GM06990 (cell line): ENCODE results near the gene RNF215.

Source experiments
- DNase-seq: peaks from one replicate; pipeline ENCODE4 v3.0.0-alpha.2; 2011; ENCODE audit not compliant: insufficient read length; ENCODE audit errors: extremely low read depth
- H3K27me3 ChIP-seq: replicated peaks from 2 replicates; pipeline ENCODE4 v1.6.0; 2011; ENCODE audit warnings: low read length; ENCODE audit not compliant: control insufficient read depth, insufficient read depth
- H3K36me3 ChIP-seq: 2 replicates; pipeline ENCODE4 v1.5.1; 2011; ENCODE audit warnings: low read length; ENCODE audit not compliant: control insufficient read depth, insufficient read depth
- H3K4me3 ChIP-seq: replicated peaks from 2 replicates; pipeline ENCODE4 v1.5.1; 2011; ENCODE audit warnings: low read depth, mild to moderate bottlenecking, control low read depth, low read length
- CTCF ChIP-seq: IDR thresholded peaks from 2 replicates; pipeline ENCODE4 v1.5.1; 2011; ENCODE audit warnings: low read length, control low read depth, mild to moderate bottlenecking, inconsistent platforms; ENCODE audit not compliant: insufficient read depth, poor library complexity, severe bottlenecking

The RNF215 gene

DNA sequence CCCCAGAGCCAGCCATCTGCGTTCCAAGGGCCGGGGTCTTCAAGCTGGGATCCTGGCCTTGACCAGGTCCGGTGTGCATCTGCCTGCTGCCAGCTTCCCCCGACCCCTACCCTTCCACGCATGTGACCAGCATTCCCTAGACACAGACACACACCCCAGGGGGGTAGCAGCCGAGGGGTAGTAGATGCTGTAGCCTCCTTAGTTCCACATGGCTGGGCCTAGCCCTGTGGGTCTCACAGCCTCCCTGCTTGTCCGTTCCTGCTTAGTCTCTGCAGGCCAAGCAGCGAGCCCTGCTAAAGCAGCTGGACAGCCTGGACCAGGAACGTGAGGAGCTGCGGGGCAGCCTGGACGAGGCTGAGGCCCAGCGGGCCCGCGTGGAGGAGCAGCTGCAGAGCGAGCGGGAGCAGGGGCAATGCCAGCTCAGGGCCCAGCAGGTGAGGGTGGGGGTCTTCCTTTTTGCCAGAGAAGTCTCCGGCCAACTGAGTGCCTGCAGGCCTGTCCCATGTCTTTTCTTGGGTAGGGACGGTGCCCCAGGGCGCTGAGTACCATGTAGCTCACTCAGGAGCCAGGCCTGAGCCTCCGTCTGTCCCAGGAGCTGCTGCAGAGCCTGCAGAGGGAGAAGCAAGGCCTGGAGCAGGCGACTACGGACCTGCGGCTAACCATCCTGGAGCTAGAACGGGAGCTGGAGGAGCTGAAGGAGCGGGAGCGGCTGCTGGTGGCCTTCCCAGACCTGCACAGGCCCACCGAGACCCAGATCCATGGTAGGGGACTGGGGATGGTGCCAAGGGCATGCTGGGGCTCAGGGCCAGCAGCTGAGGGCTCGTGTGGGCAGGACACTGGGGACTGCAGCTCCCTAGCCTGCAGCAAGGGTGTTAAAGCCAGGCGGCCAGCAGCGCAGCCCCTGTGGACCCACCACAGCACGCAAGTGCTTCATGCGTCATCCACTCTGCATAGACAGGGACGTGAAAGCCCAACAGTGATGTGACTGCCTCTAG is 13.6 kb downstream of the RNF215 start:
- Histone ChIP-seq H3K4me3 (no peak overlapping the region), H3K36me3 (no peaks in the 10 kb centered on the region; the same call in none of the 2 replicates), H3K27me3 (no peaks in the 10 kb centered on the region)
- TF ChIP-seq CTCF: no peak
- DNase-seq: no peak

DNA sequence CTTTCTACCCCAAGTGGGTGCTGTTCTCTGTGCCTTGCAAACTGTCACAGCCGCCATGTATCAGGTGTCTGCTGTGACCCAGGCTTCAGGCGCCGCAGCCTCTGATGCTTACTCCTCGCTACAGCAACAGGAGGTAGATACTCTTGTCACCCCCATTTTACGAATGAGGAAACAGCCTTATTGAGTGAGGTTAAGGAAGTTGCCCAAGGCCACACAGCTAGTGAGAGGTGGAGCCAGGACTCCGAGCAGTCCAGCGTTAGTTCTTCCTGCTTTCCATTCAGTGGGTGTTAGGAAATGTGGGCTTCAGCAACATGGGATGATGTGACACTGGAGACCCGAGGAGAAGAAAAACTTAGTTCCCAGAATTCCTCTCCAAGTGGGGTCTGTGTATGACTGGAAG is 14.3 kb downstream of the RNF215 start:
- H3K36me3 ChIP-seq: no peaks in the 10 kb centered on the region; the same call in none of the 2 replicates
- no peak for TF ChIP-seq CTCF
- DNase-seq: no peak

DNA sequence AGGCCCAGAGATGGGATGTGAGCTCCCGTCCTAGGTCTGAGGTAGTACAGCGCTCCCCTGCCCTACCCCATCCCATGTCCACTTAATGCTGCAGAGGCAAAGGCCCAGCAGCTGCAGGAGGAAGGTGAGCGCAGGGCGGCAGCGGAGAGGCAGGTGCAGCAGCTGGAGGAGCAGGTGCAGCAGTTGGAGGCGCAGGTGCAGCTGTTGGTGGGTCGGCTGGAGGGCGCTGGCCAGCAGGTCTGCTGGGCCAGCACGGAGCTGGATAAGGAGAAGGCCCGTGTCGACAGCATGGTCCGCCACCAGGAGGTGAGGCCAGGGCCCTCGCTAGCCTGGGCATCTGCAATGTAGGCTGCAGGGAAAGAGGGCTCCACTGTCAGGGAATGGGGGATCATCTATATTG is 15.2 kb downstream of the RNF215 start:
- no peak for TF ChIP-seq CTCF
- no peak overlapping the region for H3K4me3 ChIP-seq
- H3K27me3 ChIP-seq: no peaks in the 10 kb centered on the region
- no peak for DNase-seq
- H3K36me3 ChIP-seq: no peaks in the 10 kb centered on the region; the same call in 1 of the 2 replicates

More for the DNA sequence above, 14.3 kb downstream of the RNF215 start:
- H3K27me3 ChIP-seq: no peaks in the 10 kb centered on the region
- H3K4me3 ChIP-seq: no peak overlapping the region

DNA sequence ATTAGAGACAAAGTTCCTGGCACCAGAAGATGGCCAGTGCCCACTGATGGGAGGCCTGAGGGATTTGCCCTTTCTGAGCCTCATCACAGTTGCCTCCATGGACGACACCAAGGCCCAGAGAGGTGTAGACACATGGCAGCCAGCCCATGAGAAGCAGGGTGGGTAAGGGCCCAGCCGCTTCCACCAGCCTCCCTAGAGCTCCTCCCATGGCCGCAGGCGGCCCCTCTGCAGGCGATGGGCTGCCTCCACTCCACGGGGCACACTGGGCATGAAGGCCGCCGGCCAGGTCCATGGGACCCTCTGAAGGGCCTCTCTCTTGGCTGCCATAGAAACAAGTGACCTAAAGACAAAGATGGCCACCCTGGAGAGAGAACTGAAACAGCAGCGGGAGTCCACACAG is 15.9 kb downstream of the RNF215 start:
- DNase-seq: no peak
- no peak overlapping the region for H3K4me3 ChIP-seq
- no peaks in the 10 kb centered on the region for H3K27me3 ChIP-seq
- H3K36me3 ChIP-seq: no peaks in the 10 kb centered on the region; the same call in 1 of the 2 replicates
- TF ChIP-seq CTCF: no peak

DNA sequence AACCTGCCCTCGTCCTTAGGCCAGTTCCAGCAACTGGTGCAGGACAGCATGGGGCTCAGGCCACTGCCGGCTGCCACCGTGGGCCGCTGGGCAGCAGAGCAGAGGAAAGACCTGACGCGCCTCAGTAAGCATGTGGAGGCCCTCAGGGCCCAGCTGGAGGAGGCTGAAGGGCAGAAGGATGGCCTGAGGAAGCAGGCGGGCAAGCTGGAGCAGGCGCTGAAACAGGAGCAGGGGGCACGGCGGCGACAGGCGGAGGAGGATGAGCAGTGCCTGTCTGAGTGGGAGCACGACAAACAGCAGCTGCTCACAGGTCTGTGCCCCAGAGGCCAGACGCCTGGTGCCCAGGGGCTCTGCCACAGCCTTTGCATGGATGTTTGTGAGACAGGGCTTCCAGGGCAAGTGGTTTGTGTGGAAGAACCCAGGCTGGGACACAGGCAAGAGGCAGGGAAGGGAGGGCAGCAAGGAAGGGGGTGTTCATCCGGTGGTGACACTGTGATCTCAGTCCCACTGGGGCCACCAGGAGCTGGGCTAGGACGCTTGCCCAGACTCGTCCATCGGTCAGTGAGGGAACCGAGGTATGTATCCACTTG is 16.5 kb downstream of the RNF215 start:
- no peak for TF ChIP-seq CTCF
- Histone ChIP-seq H3K36me3 (no peaks in the 10 kb centered on the region; the same call in 1 of the 2 replicates), H3K4me3 (no peak overlapping the region), H3K27me3 (no peaks in the 10 kb centered on the region)
- DNase-seq: no peak
